Activated naive CD8-positive, alpha-beta T cell treated with anti-CD3 and anti-CD28 coated beads, Interleukin-2, amount 50 U/mL, for 24 hours (primary cell): ENCODE measurements around the gene CCDC158.
"Not testable (repeated sequence)": the region's sequence is repeated elsewhere in the genome, so short reads cannot be mapped to it uniquely, and the experiment has no call there.

Experiments used
- ATAC-seq: fragments of 150-1000 bp; cut with Tn5 transposase; one replicate; pipeline ENCODE4 v1.10.0; 2021
- DNase-seq: peaks from one replicate; pipeline ENCODE4 v3.0.0; 2021
- H3K27ac Mint-ChIP-seq: one replicate; pipeline ENCODE4 v1.8.0; 2021; ENCODE audit warnings: mild to moderate bottlenecking, mixed read lengths
- H3K27me3 Mint-ChIP-seq: one replicate; pipeline ENCODE4 v1.8.0; 2021; ENCODE audit warnings: mixed read lengths
- H3K36me3 Mint-ChIP-seq: one replicate; pipeline ENCODE4 v1.8.0; 2021; ENCODE audit warnings: low read depth, mixed read lengths
- H3K4me1 Mint-ChIP-seq: one replicate; pipeline ENCODE4 v1.8.0; 2021; ENCODE audit warnings: mixed read lengths
- H3K4me3 Mint-ChIP-seq: one replicate; pipeline ENCODE4 v1.8.0; 2021; ENCODE audit warnings: mild to moderate bottlenecking, moderate library complexity, mixed read lengths
- H3K9me3 Mint-ChIP-seq: one replicate; pipeline ENCODE4 v1.8.0; 2021; ENCODE audit warnings: mixed read lengths

The CCDC158 gene

DNA sequence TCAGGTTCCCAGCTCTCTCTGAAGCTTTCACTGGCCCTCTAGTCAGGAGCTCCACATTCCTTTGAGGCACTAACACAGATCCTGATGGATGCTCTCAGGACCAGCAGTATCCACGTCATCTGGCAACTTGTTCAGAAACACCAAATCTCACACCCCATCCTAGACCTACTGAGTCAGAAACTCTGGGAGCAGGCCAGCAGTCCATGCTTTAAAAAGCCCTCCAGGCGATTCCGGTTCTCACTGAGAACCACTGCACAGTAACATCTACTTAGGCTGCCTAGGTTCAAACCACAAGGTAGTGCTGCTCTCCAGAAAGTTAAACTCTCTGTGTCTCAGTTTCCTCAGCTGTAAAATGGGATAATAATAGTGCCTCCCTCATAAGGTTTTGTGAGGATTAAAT is 55.3 kb downstream of the CCDC158 start:
- ATAC-seq = no peak
- DNase-seq = no peak
- no peak overlapping the region for H3K4me3 Mint-ChIP-seq
- H3K27me3 Mint-ChIP-seq = no peaks in the 10 kb centered on the region
- no peaks in the 10 kb centered on the region for H3K36me3 Mint-ChIP-seq
- H3K27ac Mint-ChIP-seq = no peak overlapping the region
- peaks cover 4% of the 10 kb centered on the region for H3K9me3 Mint-ChIP-seq
- H3K4me1 Mint-ChIP-seq = peaks cover 10% of the 10 kb centered on the region

DNA sequence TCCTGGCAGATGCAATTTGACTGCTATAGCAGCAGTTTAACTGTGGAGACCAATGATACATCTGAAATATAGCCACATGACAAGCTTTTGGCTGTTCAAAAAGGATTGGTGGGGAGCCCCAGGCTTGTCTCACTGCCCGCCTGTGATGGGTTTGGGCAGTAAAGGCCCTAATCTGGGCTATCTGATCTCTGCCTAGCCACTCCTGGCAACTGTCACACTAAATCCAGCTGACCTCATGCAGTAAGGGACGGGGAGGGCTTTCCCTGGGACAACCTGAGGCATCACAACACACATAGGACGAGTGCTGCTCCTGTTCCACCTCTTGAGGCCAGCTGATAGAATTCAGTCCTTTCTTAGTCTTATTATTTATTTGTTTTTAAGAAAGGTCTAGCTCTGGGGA is 56.2 kb downstream of the CCDC158 start:
- Mint-ChIP-seq H3K27ac (no peak overlapping the region), H3K27me3 (no peaks in the 10 kb centered on the region), H3K4me1 (peaks cover 10% of the 10 kb centered on the region), H3K9me3 (peaks cover 4% of the 10 kb centered on the region), H3K4me3 (no peak overlapping the region), H3K36me3 (no peaks in the 10 kb centered on the region)
- ATAC-seq = no peak
- no peak for DNase-seq

DNA sequence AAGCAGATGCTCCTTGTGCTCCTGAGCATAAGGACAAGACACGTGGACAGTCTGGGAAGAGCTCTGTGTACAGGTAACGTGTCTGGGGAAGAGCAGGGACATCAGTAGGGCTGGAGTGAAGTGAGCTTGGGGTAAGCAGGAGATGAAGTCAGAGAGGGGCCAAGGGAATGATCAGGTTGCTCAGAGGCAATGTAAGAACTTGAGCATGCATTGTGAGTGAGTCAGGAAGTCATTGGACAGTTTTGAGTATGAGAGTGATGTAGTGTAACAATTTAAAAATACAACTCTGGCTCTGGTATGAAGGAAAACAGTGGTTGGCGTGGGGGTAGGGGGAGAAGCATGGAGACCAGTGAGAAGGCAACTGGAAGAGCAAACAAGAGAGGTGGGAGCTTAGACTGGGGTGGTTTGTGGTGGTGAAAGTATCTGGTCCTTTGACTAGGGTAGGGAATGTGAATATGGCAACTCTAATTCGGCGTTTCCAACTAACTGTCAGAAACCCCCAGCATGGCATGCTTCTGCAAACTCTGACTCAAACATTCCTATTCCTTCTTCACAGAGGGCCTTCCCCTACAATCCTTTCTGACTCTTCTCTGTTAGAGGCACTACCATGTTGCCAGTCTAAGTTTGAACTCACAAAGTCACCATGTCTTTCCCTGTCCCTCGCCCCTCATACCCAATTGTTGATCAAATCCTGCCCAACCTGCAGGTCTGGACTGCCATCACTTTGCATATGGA is 57.2 kb downstream of the CCDC158 start:
- H3K27ac Mint-ChIP-seq = peak overlapping the region; percentile 26
- no peak for DNase-seq
- H3K36me3 Mint-ChIP-seq = no peaks in the 10 kb centered on the region
- H3K4me1 Mint-ChIP-seq = peaks cover 10% of the 10 kb centered on the region
- peaks cover 12% of the 10 kb centered on the region for H3K9me3 Mint-ChIP-seq
- no peak overlapping the region for H3K4me3 Mint-ChIP-seq
- no peaks in the 10 kb centered on the region for H3K27me3 Mint-ChIP-seq
- ATAC-seq = peak; percentile 77

DNA sequence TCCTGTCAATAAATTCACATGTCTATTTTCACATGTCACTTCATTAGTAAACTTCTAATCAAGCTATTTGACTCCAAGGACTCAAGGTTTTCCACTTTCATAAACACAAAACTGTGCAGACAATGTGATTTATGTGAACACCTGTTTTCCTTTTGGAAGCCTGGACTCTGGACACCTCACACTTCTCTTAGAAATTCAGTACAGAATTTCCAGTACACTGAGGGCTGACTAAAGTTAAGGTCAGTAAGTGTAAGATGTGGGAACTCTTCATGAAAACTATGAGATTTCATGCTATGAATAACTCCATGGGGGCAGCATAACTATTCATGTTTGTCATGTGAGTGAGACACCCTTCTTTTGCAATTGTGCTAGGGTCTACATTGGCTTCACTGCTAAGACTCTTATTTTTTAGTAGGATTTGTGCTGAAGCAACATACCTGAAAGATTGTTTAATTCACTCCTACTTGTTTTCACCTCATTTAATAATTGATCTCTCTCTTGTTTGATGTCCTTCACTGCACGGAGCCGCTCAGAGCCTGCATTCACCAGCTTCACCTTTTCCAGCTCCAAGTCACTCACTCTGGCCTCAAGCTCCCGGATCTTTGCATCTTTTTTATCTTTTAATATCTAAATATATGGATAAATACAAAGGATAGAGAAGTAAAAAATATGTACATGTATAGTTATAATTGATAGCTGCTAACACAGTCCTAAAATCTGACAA is 59.1 kb downstream of the CCDC158 start:
- Mint-ChIP-seq H3K27me3 (no peaks in the 10 kb centered on the region), H3K27ac (no peak overlapping the region)

DNA sequence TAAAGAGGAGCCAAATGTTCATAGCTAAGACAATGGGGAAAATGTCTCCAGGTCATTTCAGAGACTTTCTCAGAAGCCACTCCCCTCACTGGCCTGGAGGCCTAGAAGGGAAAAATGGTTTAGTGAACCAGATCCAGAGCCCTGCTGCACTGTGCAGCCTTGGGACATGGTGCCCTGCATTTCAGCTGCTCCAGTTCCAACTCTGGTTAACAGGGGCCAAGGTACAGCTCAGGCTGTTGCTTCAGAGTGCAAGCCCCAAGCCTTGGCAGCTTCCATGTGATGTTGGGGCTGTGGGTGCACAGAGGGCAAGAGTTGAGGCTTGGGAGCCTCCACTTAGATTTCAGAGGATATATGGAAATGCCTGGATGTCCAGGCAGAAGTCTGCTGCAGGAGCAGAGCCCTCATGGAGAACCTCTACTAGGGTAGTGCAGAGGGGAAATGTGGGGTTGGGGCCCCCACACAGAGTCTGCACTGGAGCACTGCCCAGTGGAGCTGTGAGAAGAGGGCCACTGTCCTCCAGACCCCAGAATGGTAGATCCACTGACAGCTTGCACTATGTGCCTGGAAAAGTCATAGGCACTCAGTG is 61.0 kb downstream of the CCDC158 start:
- H3K4me3 Mint-ChIP-seq, DNase-seq, H3K27ac Mint-ChIP-seq, H3K27me3 Mint-ChIP-seq, H3K36me3 Mint-ChIP-seq, ATAC-seq: not testable (repeated sequence)
- H3K4me1 Mint-ChIP-seq = peaks cover 13% of the 10 kb centered on the region
- H3K9me3 Mint-ChIP-seq = peaks cover 32% of the 10 kb centered on the region

More for the DNA sequence above, 59.1 kb downstream of the CCDC158 start:
- peaks cover 30% of the 10 kb centered on the region for H3K9me3 Mint-ChIP-seq
- peaks cover 2% of the 10 kb centered on the region for H3K36me3 Mint-ChIP-seq
- H3K4me3 Mint-ChIP-seq = no peak overlapping the region
- ATAC-seq = no peak
- H3K4me1 Mint-ChIP-seq = peaks cover 10% of the 10 kb centered on the region
- no peak for DNase-seq

DNA sequence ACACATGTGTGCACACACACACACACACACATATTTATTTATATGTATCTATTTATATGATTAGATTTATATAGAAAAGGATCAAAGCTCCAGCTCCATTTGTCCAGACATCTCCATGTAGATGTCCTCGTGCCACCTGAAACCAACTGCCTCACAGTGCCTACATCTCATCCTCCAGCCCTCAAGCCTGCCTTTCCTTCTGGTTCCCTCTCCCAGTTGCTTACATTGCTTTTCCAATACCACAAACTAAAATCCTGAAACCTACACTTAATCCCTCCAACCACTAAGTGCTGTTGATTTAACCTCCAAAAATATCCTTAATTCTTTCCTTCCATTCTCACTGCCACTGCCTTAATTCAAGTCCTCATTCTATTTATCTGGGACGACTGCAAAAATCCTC is 63.0 kb downstream of the CCDC158 start:
- no peak overlapping the region for H3K4me3 Mint-ChIP-seq
- peaks cover 11% of the 10 kb centered on the region for H3K4me1 Mint-ChIP-seq
- ATAC-seq = no peak
- no peak overlapping the region for H3K27ac Mint-ChIP-seq
- DNase-seq = no peak
- H3K36me3 Mint-ChIP-seq = peaks cover 2% of the 10 kb centered on the region
- H3K9me3 Mint-ChIP-seq = peaks cover 32% of the 10 kb centered on the region
- no peaks in the 10 kb centered on the region for H3K27me3 Mint-ChIP-seq

DNA sequence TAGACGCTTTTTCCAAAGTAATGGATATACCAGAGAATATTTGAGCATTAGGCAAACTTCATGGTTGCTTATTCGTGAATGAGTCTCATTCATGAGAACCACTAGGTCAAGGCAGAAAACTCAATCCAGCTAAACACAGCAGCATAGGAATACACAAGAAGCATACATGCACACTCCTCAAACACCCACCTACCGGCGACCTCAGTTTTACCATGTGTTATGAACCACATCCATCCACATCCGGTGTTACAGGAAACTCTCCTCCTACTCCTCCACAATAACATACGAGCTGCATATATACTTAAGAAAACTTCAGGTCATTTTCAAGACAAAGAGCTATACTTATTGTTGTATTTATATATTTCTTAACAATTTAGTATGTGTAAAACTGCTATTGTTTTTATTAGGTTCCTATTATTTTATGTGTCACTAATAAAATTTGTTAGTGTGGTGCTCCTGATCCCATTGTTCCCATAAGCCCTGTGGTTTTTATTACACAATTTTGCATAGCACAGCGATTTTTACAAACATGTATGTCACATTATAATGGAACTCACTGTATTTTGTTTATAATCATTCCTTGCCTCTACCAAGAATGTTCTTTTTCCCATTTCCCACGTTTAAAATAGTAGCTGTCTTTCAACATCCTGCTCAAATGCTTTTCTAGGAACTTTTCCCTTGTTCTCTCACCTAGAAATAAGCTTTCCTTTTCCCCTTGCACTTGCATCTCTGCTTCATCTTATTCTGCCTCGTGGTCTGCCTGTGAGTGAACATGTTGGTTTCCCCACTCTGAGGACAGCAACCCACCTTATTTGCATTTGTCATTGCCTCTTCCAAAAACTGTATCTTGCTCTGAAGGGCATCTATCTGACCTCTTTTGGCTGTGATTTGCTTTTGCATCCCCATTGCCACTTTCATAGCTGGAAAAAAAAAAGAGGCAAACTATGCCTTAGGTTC is 66.1 kb downstream of the CCDC158 start:
- ATAC-seq (peak; percentile 57), DNase-seq (peak; percentile 9)
- Mint-ChIP-seq H3K9me3 (peaks cover 28% of the 10 kb centered on the region), H3K4me1 (peaks cover 11% of the 10 kb centered on the region), H3K27ac (peak overlapping the region; percentile 17), H3K27me3 (no peaks in the 10 kb centered on the region), H3K36me3 (peaks cover 2% of the 10 kb centered on the region), H3K4me3 (no peak overlapping the region)

DNA sequence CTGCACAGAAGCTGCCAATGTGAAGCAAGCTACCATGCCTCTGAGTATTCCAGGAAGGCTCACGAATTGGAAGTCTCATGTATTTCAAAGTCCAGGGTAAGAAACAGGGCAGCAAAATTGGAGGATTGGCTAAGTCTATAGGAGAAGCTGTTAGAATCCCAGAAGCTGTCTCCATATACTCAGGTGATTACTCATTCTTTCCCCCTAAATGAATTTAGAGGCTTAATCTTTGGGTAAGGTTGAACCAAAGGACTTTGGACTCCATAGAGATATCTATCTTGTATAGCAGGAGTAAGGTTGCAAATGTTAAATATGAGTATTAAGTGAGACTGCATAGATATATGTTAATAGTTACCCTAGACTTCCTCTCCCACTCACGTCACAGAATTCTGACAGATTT is 78.1 kb downstream of the CCDC158 start:
- no peaks in the 10 kb centered on the region for H3K36me3 Mint-ChIP-seq
- ATAC-seq = no peak
- H3K9me3 Mint-ChIP-seq = peaks cover 8% of the 10 kb centered on the region
- DNase-seq = no peak
- no peak overlapping the region for H3K4me3 Mint-ChIP-seq
- no peak overlapping the region for H3K27ac Mint-ChIP-seq
- H3K4me1 Mint-ChIP-seq = no peaks in the 10 kb centered on the region
- no peaks in the 10 kb centered on the region for H3K27me3 Mint-ChIP-seq

DNA sequence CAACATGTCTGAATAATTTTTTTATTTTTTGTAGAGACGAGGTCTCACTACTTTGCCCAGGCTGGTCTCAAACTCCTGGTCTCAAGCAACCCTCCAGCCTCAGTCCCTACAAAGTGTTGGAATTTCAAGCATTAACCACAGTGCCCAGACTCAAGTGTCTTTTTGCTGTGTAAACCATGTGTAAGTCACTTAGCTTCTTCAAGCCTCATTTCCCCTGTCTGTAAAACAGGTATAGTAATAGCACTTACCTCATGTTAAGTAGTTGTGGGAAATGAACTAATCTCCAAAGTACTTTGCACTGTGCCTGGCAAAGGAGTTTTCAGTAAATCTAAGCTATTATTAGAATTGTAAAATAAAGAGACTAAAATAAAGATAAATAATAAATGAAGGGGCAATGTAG is 78.8 kb downstream of the CCDC158 start:
- peaks cover 5% of the 10 kb centered on the region for H3K9me3 Mint-ChIP-seq
- DNase-seq = no peak
- no peaks in the 10 kb centered on the region for H3K27me3 Mint-ChIP-seq
- no peaks in the 10 kb centered on the region for H3K36me3 Mint-ChIP-seq
- ATAC-seq = no peak
- no peak overlapping the region for H3K4me3 Mint-ChIP-seq
- no peaks in the 10 kb centered on the region for H3K4me1 Mint-ChIP-seq
- no peak overlapping the region for H3K27ac Mint-ChIP-seq

DNA sequence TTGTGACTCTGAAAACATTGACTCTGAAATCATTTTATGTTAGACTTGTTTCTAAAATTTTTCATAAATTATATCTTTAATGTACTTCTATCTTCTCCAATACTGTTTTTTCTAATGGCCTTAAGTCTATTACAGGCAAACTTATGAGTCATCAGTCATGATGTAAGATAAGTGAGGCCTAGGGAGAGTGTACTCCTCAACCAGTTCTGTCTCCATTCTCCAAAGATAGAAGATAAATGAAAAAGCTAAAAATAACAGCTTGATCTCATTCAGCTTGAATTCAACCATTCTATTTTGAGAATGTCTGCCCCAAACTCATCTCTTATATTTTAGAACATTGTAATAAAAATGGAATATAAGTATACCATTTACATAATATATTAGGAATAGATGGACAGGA is 79.9 kb downstream of the CCDC158 start:
- H3K4me3 Mint-ChIP-seq = no peak overlapping the region
- no peaks in the 10 kb centered on the region for H3K27me3 Mint-ChIP-seq
- H3K4me1 Mint-ChIP-seq = no peaks in the 10 kb centered on the region
- DNase-seq = no peak
- H3K27ac Mint-ChIP-seq = no peak overlapping the region
- H3K9me3 Mint-ChIP-seq = peaks cover 4% of the 10 kb centered on the region
- H3K36me3 Mint-ChIP-seq = no peaks in the 10 kb centered on the region
- ATAC-seq = no peak

DNA sequence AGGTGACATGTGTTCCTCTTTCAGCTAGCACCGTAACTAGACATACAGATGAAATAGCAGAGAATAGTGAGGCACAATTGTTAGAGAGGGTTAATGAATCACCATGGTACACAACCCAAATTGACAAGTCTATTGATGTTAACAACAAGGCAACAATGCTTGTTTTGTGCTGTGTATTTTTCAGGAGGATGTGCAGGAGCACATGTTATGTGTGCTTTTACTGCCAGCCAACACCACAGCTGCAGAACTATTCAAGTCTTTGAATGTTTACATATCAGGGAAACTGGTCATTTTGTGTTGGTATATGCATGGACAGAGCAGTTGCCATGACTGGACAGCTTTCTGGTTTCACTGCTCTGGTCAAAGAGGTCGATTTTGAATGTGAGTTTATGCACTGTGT is 81.6 kb downstream of the CCDC158 start:
- H3K36me3 Mint-ChIP-seq = no peaks in the 10 kb centered on the region
- H3K27me3 Mint-ChIP-seq = no peaks in the 10 kb centered on the region
- no peaks in the 10 kb centered on the region for H3K9me3 Mint-ChIP-seq
- H3K27ac Mint-ChIP-seq = no peak overlapping the region
- H3K4me3 Mint-ChIP-seq = no peak overlapping the region
- ATAC-seq (no peak), DNase-seq (no peak)
- no peaks in the 10 kb centered on the region for H3K4me1 Mint-ChIP-seq

DNA sequence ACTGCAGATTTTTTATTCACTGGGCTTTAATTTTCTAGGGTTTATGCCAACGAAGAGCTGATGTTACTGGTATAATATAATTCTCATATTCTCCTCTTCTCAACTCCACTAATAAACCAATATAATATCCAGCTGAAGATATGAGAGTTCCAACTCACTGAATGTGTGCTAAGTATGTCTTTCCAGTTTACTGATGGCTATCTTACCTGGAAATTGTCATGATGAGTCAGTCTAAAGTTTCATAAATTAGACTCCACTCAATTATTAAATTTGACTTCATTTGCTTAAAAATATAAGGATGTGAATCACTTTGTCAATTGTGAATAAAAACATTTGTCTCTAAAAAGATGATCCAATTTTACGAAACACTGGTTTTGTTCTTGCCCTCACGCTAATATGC is 86.1 kb downstream of the CCDC158 start:
- H3K4me1 Mint-ChIP-seq = no peaks in the 10 kb centered on the region
- ATAC-seq (no peak), DNase-seq (no peak)
- no peaks in the 10 kb centered on the region for H3K27me3 Mint-ChIP-seq
- no peaks in the 10 kb centered on the region for H3K9me3 Mint-ChIP-seq
- H3K4me3 Mint-ChIP-seq = no peak overlapping the region
- no peak overlapping the region for H3K27ac Mint-ChIP-seq
- no peaks in the 10 kb centered on the region for H3K36me3 Mint-ChIP-seq

DNA sequence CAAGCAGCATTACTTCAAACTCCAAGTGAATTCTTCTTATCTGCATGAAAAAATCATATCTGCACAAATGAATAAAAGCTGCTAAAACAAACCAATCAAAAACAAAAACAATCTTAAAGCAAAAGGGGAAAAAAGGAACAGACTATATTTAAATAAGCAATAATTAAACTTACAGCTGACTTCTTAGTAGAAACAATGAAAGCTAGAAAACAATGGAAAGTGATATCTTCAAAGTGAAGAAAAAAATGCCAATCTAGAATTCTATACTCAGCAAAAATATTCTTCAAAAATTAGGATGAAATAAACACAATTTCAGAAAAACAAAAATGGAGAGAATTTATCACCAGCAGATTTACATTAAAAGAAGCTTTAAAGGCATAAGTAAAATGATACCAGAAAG is 94.4 kb downstream of the CCDC158 start:
- Mint-ChIP-seq H3K36me3 (no peaks in the 10 kb centered on the region), H3K27me3 (peaks cover 2% of the 10 kb centered on the region), H3K4me3 (no peak overlapping the region), H3K27ac (no peak overlapping the region), H3K9me3 (peaks cover 28% of the 10 kb centered on the region), H3K4me1 (no peaks in the 10 kb centered on the region)
- DNase-seq = no peak
- ATAC-seq = no peak

DNA sequence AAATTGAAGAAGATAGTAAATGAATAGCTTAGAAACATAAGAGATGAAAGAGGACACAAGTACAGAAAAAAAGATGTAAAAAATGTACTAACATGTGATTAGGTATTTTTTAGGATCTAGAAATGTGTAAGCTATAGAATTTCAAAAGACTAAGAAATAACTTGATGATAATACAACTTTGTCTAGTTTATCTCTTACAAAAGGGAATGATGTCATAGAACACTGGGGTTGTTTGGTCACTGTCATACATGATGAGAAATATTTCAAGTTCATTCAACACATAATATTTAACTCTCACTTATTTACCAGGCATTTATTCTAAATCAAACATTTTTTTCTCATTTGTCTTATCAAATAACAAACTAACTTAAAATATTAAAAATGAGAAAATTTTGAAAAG is 95.9 kb downstream of the CCDC158 start:
- peaks cover 33% of the 10 kb centered on the region for H3K9me3 Mint-ChIP-seq
- H3K36me3 Mint-ChIP-seq = peaks cover 3% of the 10 kb centered on the region
- DNase-seq = no peak
- no peak overlapping the region for H3K4me3 Mint-ChIP-seq
- peaks cover 4% of the 10 kb centered on the region for H3K27me3 Mint-ChIP-seq
- no peaks in the 10 kb centered on the region for H3K4me1 Mint-ChIP-seq
- H3K27ac Mint-ChIP-seq = no peak overlapping the region
- no peak for ATAC-seq
